ENCODE data around the gene FRS3.

Gene FRS3

GRCh38 chr6:41728954-41729353, 50.7 kb downstream of the FRS3 start:
- DNase-seq (ENCODE audit: low read depth): no peak
- H3K4me3 ChIP-seq (ENCODE audit: control insufficient read depth, low read depth, low read length): no peak overlapping the region

GRCh38 chr6:41728073-41728936, 51.4 kb downstream of the FRS3 start:
- no peak for TF ChIP-seq CTCF (IDR thresholded peaks at IDR 0.05; ENCODE audit: control insufficient read depth, insufficient read depth, low read depth, low read length, missing control alignments)
- H3K4me3 ChIP-seq (ENCODE audit: control insufficient read depth, low read depth, low read length): no peak overlapping the region
- no peak for DNase-seq (ENCODE audit: low read depth)

More at GRCh38 chr6:41728954-41729353, 50.7 kb downstream of the FRS3 start:
- no peak for TF ChIP-seq CTCF (IDR thresholded peaks at IDR 0.05; ENCODE audit: control insufficient read depth, insufficient read depth, low read depth, low read length, missing control alignments)

DNA sequence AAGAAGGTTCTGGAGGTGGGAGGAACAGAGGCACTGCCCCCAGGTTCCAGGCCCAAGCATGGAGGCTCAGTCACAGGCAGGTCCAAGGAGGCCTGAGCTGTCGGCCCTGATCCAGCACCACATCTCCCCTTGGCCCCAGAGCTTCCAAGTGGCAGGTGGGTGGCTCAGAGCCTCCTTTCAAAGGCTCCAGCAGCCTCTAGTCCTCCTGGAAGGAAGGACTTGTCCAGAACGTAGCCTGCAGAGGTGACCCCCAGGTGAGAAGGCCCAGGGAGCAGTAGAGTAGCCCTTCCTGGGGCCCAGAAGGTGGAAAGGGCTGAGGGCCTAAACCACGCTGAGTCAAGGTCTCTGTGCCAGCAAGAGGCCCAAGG, 52.0 kb downstream of the FRS3 start:
- no peak overlapping the region for H3K4me3 ChIP-seq (ENCODE audit: control insufficient read depth, low read depth, low read length)

GRCh38 chr6:41726876-41727275, 52.8 kb downstream of the FRS3 start:
- no peak for DNase-seq (ENCODE audit: low read depth)
- no peak overlapping the region for H3K4me3 ChIP-seq (ENCODE audit: control insufficient read depth, low read depth, low read length)
- no peak for TF ChIP-seq CTCF (IDR thresholded peaks at IDR 0.05; ENCODE audit: control insufficient read depth, insufficient read depth, low read depth, low read length, missing control alignments)

More for the DNA sequence above, 52.0 kb downstream of the FRS3 start:
- no peak for DNase-seq (ENCODE audit: low read depth)
- no peak for TF ChIP-seq CTCF (IDR thresholded peaks at IDR 0.05; ENCODE audit: control insufficient read depth, insufficient read depth, low read depth, low read length, missing control alignments)

- TF ChIP-seq CTCF (IDR thresholded peaks at IDR 0.05; ENCODE audit: control insufficient read depth, insufficient read depth, low read depth, low read length, missing control alignments): no peak
- H3K4me3 ChIP-seq (ENCODE audit: control insufficient read depth, low read depth, low read length): no peak overlapping the region
- no peak for DNase-seq (ENCODE audit: low read depth)
These were observed 54.9 kb downstream of the FRS3 start for GRCh38 chr6:41724586-41725501.

DNA sequence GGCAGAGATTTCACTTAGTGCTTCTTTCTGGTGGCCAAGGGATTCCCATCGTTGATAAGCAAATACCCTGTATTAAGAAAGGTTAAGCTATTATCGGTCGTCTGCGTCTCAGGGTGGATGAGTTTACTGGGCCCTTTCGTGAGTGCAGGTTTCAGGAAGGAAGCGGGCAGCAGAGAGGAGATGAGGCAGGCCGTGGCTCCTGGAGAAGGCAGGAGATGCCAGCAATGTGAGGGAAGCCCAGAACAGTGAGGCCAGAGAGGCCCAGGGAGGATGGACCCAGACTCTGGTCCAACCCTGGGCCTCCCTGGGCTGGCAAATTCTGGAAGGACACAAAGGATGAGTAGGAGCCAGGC, 55.5 kb downstream of the FRS3 start:
- DNase-seq (ENCODE audit: low read depth): no peak
- TF ChIP-seq CTCF (IDR thresholded peaks at IDR 0.05; ENCODE audit: control insufficient read depth, insufficient read depth, low read depth, low read length, missing control alignments): no peak
- no peak overlapping the region for H3K4me3 ChIP-seq (ENCODE audit: control insufficient read depth, low read depth, low read length)

All from AG09309 (cell line).